Measurements from ENCODE around the gene NSA2.

- TF ChIP-seq, protein P1, sequence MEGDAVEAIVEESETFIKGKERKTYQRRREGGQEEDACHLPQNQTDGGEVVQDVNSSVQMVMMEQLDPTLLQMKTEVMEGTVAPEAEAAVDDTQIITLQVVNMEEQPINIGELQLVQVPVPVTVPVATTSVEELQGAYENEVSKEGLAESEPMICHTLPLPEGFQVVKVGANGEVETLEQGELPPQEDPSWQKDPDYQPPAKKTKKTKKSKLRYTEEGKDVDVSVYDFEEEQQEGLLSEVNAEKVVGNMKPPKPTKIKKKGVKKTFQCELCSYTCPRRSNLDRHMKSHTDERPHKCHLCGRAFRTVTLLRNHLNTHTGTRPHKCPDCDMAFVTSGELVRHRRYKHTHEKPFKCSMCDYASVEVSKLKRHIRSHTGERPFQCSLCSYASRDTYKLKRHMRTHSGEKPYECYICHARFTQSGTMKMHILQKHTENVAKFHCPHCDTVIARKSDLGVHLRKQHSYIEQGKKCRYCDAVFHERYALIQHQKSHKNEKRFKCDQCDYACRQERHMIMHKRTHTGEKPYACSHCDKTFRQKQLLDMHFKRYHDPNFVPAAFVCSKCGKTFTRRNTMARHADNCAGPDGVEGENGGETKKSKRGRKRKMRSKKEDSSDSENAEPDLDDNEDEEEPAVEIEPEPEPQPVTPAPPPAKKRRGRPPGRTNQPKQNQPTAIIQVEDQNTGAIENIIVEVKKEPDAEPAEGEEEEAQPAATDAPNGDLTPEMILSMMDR (IDR thresholded peaks at IDR 0.05), result no peak
- no peak for TF ChIP-seq POLR2A (IDR thresholded peaks at IDR 0.05)
Observed at GRCh38 chr5:74829413-74829812, 62.4 kb downstream of the NSA2 start.
